ENCODE results near the gene INPP5A.

INPP5A gene

GRCh38 chr10:132555648-132556575, 18.3 kb downstream of the INPP5A start:
- no peak for DNase-seq
- Histone ChIP-seq H3K9me3 (replicated peaks; ENCODE audit: insufficient read depth, low read length) (no peaks in the 10 kb centered on the region), H3K9me2 (replicated peaks; ENCODE audit: insufficient read depth, low read length) (no peaks in the 10 kb centered on the region), H3F3A (ENCODE audit: insufficient read depth, low read length) (no peaks in the 10 kb centered on the region), H3K4me3 (ENCODE audit: low read length) (no peak overlapping the region), H3K36me3 (replicated peaks; ENCODE audit: insufficient read depth, low read length) (no peaks in the 10 kb centered on the region), H3K79me2 (ENCODE audit: low read length) (0 out of 2 replicates have a peak, but pooled peaks cover 4% of the 10 kb centered on the region), H3K4me1 (ENCODE audit: low read length) (no peaks in the 10 kb centered on the region), H3K9ac (ENCODE audit: low read length) (no peak overlapping the region), H3K27ac (ENCODE audit: low read length) (no peak overlapping the region), H2AFZ (ENCODE audit: low read length) (no peak overlapping the region), H3K4me2 (ENCODE audit: low read depth, low read length) (no peak overlapping the region), H3K27me3 (replicated peaks; ENCODE audit: insufficient read depth, low read length) (no peaks in the 10 kb centered on the region), H4K20me1 (ENCODE audit: insufficient read depth, low read length) (no peaks in the 10 kb centered on the region)
- TF ChIP-seq EZH2 (optimal IDR thresholded peaks at IDR 0.05; ENCODE audit: low read depth, low read length) (no peak), CTCF (IDR thresholded peaks at IDR 0.05; ENCODE audit: low read length) (no peak), EZH2phosphoT487 (IDR thresholded peaks at IDR 0.05; ENCODE audit: low read length) (no peak)

GRCh38 chr10:132556994-132557441, 19.4 kb downstream of the INPP5A start:
- Histone ChIP-seq H3F3A (ENCODE audit: insufficient read depth, low read length) (no peaks in the 10 kb centered on the region), H4K20me1 (ENCODE audit: insufficient read depth, low read length) (no peaks in the 10 kb centered on the region), H3K9me2 (replicated peaks; ENCODE audit: insufficient read depth, low read length) (no peaks in the 10 kb centered on the region), H3K27me3 (replicated peaks; ENCODE audit: insufficient read depth, low read length) (no peaks in the 10 kb centered on the region), H2AFZ (ENCODE audit: low read length) (no peak overlapping the region), H3K79me2 (ENCODE audit: low read length) (0 out of 2 replicates have a peak, but pooled peaks cover 4% of the 10 kb centered on the region), H3K9me3 (replicated peaks; ENCODE audit: insufficient read depth, low read length) (no peaks in the 10 kb centered on the region), H3K27ac (ENCODE audit: low read length) (no peak overlapping the region), H3K4me2 (ENCODE audit: low read depth, low read length) (no peak overlapping the region), H3K4me3 (ENCODE audit: low read length) (no peak overlapping the region), H3K9ac (ENCODE audit: low read length) (no peak overlapping the region), H3K36me3 (replicated peaks; ENCODE audit: insufficient read depth, low read length) (no peaks in the 10 kb centered on the region), H3K4me1 (ENCODE audit: low read length) (no peaks in the 10 kb centered on the region)
- TF ChIP-seq EZH2 (optimal IDR thresholded peaks at IDR 0.05; ENCODE audit: low read depth, low read length) (no peak), CTCF (IDR thresholded peaks at IDR 0.05; ENCODE audit: low read length) (no peak), EZH2phosphoT487 (IDR thresholded peaks at IDR 0.05; ENCODE audit: low read length) (no peak)
- no peak for DNase-seq

GRCh38 chr10:132557696-132558515, 20.3 kb downstream of the INPP5A start:
- no peak overlapping the region for H3K27ac ChIP-seq (ENCODE audit: low read length)
- H3K9me2 ChIP-seq (replicated peaks; ENCODE audit: insufficient read depth, low read length): no peaks in the 10 kb centered on the region
- H3K79me2 ChIP-seq (ENCODE audit: low read length): 0 out of 2 replicates have a peak, but pooled peaks cover 4% of the 10 kb centered on the region
- no peaks in the 10 kb centered on the region for H3F3A ChIP-seq (ENCODE audit: insufficient read depth, low read length)
- DNase-seq: no peak
- H3K9me3 ChIP-seq (replicated peaks; ENCODE audit: insufficient read depth, low read length): no peaks in the 10 kb centered on the region
- no peak for TF ChIP-seq EZH2phosphoT487 (IDR thresholded peaks at IDR 0.05; ENCODE audit: low read length)
- no peak for TF ChIP-seq EZH2 (optimal IDR thresholded peaks at IDR 0.05; ENCODE audit: low read depth, low read length)
- no peak for TF ChIP-seq CTCF (IDR thresholded peaks at IDR 0.05; ENCODE audit: low read length)
- no peaks in the 10 kb centered on the region for H3K4me1 ChIP-seq (ENCODE audit: low read length)
- H2AFZ ChIP-seq (ENCODE audit: low read length): no peak overlapping the region
- no peak overlapping the region for H3K4me2 ChIP-seq (ENCODE audit: low read depth, low read length)
- no peaks in the 10 kb centered on the region for H4K20me1 ChIP-seq (ENCODE audit: insufficient read depth, low read length)
- no peak overlapping the region for H3K4me3 ChIP-seq (ENCODE audit: low read length)
- no peaks in the 10 kb centered on the region for H3K27me3 ChIP-seq (replicated peaks; ENCODE audit: insufficient read depth, low read length)
- no peaks in the 10 kb centered on the region for H3K36me3 ChIP-seq (replicated peaks; ENCODE audit: insufficient read depth, low read length)
- no peak overlapping the region for H3K9ac ChIP-seq (ENCODE audit: low read length)
